Cardiac muscle cell (in vitro differentiated cells and primary cell): ENCODE data around the gene HBB. TPM values are rescaled to one million over a fixed set of nuclear protein-coding genes. Genes with fewer than 3 reads are reported as not detected.
A peak's percentile ranks its signal among the peaks of the same experiment; 100 is the strongest.

Experiments
- DNase-seq, 2 donors: peaks; one replicate each; pipeline versions ENCODE4 v3.0.0 to v3.0.0-alpha.2; 2010 to 2017; ENCODE audit warnings: low read depth in 1 of 2, low spot score in 1 of 2
- H3K27ac ChIP-seq: fragments of 200-600 bp; sonication (generic); 2 replicates; pipeline ENCODE4 v1.5.1; 2016
- H3K27me3 ChIP-seq: fragments of 200-600 bp; sonication (generic); 2 replicates; pipeline ENCODE4 v1.6.0; 2016; ENCODE audit warnings: control low read depth
- H3K36me3 ChIP-seq: fragments of 200-600 bp; sonication (generic); 2 replicates; pipeline ENCODE4 v1.5.1; 2016; ENCODE audit warnings: control low read depth
- H3K4me1 ChIP-seq: fragments of 200-600 bp; sonication (generic); 2 replicates; pipeline ENCODE4 v1.8.1; 2017; ENCODE audit warnings: low read depth, mild to moderate bottlenecking, mixed run types
- H3K4me3 ChIP-seq: fragments of 200-600 bp; sonication (generic); 2 replicates; pipeline ENCODE4 v1.5.1; 2016; ENCODE audit warnings: mild to moderate bottlenecking
- H3K9me3 ChIP-seq: fragments of 200-600 bp; sonication (generic); 2 replicates; pipeline ENCODE4 v1.5.1; 2017; ENCODE audit warnings: low read depth, mild to moderate bottlenecking, control low read depth
- CTCF ChIP-seq: IDR thresholded peaks from 2 replicates; pipeline ENCODE4 v1.5.1; 2012; ENCODE audit warnings: low read depth, mild to moderate bottlenecking, low read length
- polyA plus RNA-seq: library from polyadenylated mRNA; unstranded; fragments of >200 nt; fragmentation: Nextera tagmentation; extraction: Ambion mirVana; gene quantifications from 2 replicates; pipeline ENCODE4 v1.2.1, GENCODE V29; 2016
- total RNA-seq: library from RNA; depleted of rRNA; stranded (reverse); fragments of >200 nt; gene quantifications from 2 replicates; pipeline ENCODE4 v1.2.3, GENCODE V29; 2016

HBB gene
- total RNA-seq (not detected in 2 replicates), polyA plus RNA-seq (not detected in 2 replicates)

GRCh38 chr11:5226732-5227310, at the start of gene HBB:
Gene HBB, minus strand, starts transcription at chr11:5227071. Its CDS starts 50 bp downstream, at chr11:5227021.
- no peak for TF ChIP-seq CTCF
- H3K9me3 ChIP-seq = no peaks in the 10 kb centered on the region
- no peaks in the 10 kb centered on the region for H3K36me3 ChIP-seq
- H3K27ac ChIP-seq = no peak within 1 kb of the TSS
- no peaks in the 10 kb centered on the region for H3K4me1 ChIP-seq
- no peak within 1 kb of the TSS for H3K4me3 ChIP-seq
- no peaks in the 10 kb centered on the region for H3K27me3 ChIP-seq
- DNase-seq = no peak

- Histone ChIP-seq H3K27ac (no peak overlapping the region), H3K9me3 (no peaks in the 10 kb centered on the region), H3K36me3 (no peaks in the 10 kb centered on the region), H3K4me3 (no peak overlapping the region), H3K4me1 (no peaks in the 10 kb centered on the region), H3K27me3 (no peaks in the 10 kb centered on the region)
- DNase-seq = peak; percentile 9 to 42
- TF ChIP-seq CTCF = no peak
These were observed 48.7 kb upstream of the HBB start for GRCh38 chr11:5275369-5276110.

GRCh38 chr11:5274395-5274794, 47.5 kb upstream of the HBB start:
- DNase-seq = no peak
- Histone ChIP-seq H3K27me3 (no peaks in the 10 kb centered on the region), H3K36me3 (no peaks in the 10 kb centered on the region), H3K27ac (no peak overlapping the region), H3K9me3 (no peaks in the 10 kb centered on the region), H3K4me1 (no peaks in the 10 kb centered on the region), H3K4me3 (no peak overlapping the region)
- TF ChIP-seq CTCF = no peak

GRCh38 chr11:5272395-5273017, 45.6 kb upstream of the HBB start:
- no peaks in the 10 kb centered on the region for H3K27me3 ChIP-seq
- DNase-seq = no peak
- no peaks in the 10 kb centered on the region for H3K9me3 ChIP-seq
- no peaks in the 10 kb centered on the region for H3K4me1 ChIP-seq
- no peaks in the 10 kb centered on the region for H3K36me3 ChIP-seq
- no peak overlapping the region for H3K27ac ChIP-seq
- TF ChIP-seq CTCF = no peak
- no peak overlapping the region for H3K4me3 ChIP-seq

GRCh38 chr11:5269715-5270147, 42.9 kb upstream of the HBB start, which contains the start of gene HBE1:
Gene HBE1, minus strand, starts transcription at chr11:5269945. Its CDS starts 55 bp downstream, at chr11:5269890.
- Histone ChIP-seq H3K36me3 (no peaks in the 10 kb centered on the region), H3K4me3 (no peak within 1 kb of the TSS), H3K9me3 (no peaks in the 10 kb centered on the region), H3K27me3 (no peaks in the 10 kb centered on the region), H3K4me1 (no peaks in the 10 kb centered on the region), H3K27ac (no peak within 1 kb of the TSS)
- no peak for DNase-seq
- TF ChIP-seq CTCF = no peak
